ENCODE results near the gene CNBD2. TPM values are rescaled to one million over a fixed set of nuclear protein-coding genes. Genes with fewer than 3 reads are reported as not detected.
"Not testable (repeated sequence)": the region's sequence is repeated elsewhere in the genome, so short reads cannot be mapped to it uniquely, and the experiment has no call there.

The CNBD2 gene
- total RNA-seq, 1 donor from 2014 or later = 5.7 TPM

DNA sequence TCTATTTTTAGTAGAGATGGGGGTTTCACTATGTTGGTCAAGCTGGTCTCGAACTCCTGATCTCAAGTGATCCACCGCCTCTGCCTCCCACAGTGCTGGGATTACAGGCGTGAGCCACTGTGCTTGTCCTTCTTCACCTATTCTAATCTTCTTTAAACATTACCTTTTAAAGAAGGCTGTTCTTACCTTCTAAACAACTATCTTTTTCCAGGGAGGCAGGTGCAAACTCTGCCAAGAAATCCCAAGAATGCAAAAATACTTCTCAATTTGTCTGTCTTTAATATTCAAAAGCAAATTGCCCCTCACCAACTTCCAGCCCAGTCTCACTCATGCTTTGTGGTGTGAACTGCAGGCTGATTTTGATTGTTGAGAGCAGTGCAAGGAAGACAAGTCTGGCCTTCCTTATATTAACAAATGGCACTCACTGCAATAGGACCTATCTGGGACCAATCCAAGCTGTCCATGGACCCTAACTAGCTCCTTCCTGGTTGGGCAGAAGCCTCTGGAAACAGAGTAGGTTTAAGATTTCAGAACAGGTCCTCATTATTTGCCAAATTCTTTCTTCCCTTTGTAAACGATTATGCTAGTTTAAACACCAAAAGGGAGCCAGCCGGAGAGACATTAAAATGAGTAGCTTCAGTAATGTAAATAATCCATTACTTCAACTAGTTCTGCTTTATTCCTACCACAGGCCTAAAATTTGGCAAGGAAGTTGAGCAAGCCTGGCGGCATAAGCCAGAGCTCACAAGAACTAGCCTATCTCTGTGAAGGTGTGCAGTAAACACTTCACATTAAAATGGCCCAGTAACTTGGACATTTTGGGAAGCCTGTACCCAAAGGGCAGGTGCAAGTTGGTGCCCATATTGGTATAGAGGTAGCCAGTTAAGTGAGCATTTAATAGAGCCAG is 15.7 kb upstream of the CNBD2 start:
- TF ChIP-seq, protein P1, sequence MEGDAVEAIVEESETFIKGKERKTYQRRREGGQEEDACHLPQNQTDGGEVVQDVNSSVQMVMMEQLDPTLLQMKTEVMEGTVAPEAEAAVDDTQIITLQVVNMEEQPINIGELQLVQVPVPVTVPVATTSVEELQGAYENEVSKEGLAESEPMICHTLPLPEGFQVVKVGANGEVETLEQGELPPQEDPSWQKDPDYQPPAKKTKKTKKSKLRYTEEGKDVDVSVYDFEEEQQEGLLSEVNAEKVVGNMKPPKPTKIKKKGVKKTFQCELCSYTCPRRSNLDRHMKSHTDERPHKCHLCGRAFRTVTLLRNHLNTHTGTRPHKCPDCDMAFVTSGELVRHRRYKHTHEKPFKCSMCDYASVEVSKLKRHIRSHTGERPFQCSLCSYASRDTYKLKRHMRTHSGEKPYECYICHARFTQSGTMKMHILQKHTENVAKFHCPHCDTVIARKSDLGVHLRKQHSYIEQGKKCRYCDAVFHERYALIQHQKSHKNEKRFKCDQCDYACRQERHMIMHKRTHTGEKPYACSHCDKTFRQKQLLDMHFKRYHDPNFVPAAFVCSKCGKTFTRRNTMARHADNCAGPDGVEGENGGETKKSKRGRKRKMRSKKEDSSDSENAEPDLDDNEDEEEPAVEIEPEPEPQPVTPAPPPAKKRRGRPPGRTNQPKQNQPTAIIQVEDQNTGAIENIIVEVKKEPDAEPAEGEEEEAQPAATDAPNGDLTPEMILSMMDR (conservative IDR thresholded peaks at IDR 0.05) = no peak
- Mint-ChIP-seq H3K9me3 (peaks cover 5% of the 10 kb centered on the region), H3K4me3 (peak overlapping the region; percentile 100)

DNA sequence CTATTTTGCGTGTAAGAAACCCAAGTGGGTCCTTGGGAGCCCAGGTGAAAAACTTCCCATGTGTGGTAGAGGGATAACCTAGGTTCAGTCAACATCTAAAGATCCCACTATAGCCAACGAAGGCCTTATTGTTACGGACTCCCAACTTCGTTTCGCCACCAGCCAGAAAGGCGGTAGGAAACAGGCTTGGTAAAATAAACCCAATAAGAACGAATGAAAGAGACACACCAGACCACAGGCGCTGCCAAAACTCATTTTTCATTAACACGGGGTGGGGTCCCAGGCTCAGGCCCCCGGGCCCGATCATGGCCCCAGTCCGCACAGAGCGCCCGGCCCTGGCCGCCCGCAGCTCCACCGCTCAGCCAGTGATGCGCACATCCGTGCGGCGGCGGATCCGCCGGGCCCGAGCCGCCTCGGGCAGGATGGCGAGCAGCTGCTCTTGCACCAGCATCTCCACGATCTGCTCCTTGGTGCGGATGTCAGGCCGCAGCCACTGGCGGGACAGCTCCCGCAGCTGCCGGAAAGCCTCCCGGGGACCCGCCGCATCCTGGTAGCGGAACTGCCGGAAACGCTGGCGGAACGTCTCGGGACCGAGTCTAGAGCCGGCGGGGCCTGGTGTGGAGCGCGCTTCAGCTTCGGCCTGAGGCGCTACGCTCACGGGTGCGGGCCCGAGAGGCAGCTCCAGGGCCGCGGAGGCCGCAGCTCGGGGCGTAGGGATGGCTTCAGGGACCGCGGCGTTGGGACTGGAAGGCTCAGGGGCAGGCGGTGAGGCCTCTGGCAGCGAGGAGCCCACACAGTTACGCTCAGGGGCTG is 14.8 kb upstream of the CNBD2 start:
- Mint-ChIP-seq H3K27me3 (no peaks in the 10 kb centered on the region), H3K9me3 (peaks cover 5% of the 10 kb centered on the region), H3K4me1 (ENCODE audit: unreplicated experiment) (peaks cover 9% of the 10 kb centered on the region), H3K36me3 (peaks cover 17% of the 10 kb centered on the region), H3K27ac (peak overlapping the region; percentile 99), H3K4me3 (peak overlapping the region; percentile 100)
- TF ChIP-seq, protein P1 (conservative IDR thresholded peaks at IDR 0.05) = no peak
- DNase-seq (ENCODE audit: extremely low spot score, unreplicated experiment) = peak; percentile 77

More for the DNA sequence above, 15.7 kb upstream of the CNBD2 start:
- H3K27ac Mint-ChIP-seq = peak overlapping the region; percentile 99
- peaks cover 9% of the 10 kb centered on the region for H3K4me1 Mint-ChIP-seq (ENCODE audit: unreplicated experiment)
- peaks cover 17% of the 10 kb centered on the region for H3K36me3 Mint-ChIP-seq
- H3K27me3 Mint-ChIP-seq = no peaks in the 10 kb centered on the region
- DNase-seq (ENCODE audit: extremely low spot score, unreplicated experiment) = no peak

DNA sequence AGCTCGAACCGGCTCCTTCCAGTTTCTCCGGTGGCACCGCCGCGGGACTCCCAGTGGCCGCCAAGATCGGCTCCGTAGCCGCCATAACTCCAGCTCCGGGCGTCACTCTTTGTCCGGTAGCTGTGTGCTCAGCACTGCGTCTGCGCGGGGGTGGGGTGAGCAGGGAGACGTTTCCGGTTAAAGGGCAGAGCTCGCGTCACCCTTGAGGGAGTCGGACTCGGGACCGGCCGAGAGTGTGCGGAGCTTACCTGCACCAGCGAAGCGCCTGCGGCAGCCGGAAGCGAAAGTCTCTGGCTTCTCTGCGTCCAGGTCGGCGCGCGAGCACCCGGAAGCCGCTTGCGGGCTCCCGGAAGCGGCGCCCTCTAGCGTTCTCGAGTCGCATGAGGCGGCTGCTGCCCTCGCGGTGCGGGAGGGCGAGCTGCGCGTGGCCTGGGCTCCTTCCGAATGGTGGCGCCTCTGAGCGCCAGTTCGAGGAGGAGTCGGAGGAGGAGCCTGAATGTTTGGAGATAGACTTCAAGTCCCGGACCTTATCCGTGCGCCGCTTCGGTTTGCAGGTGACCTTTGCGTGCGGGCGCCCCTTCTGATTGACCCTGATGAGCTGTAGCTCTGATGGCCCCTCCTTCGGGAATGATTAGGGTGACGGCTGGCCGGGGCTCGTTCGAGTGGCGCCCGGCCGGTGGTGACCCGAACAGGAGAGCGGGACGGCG is 14.0 kb upstream of the CNBD2 start, which contains the start of gene SCAND1:
SCAND1 (minus strand) TSS at position 303 of the 707 bp plus-strand sequence; CDS start at position 85, 218 bp downstream.
- peaks cover 13% of the 10 kb centered on the region for H3K36me3 Mint-ChIP-seq
- peaks cover 5% of the 10 kb centered on the region for H3K9me3 Mint-ChIP-seq
- TF ChIP-seq, protein P1 (conservative IDR thresholded peaks at IDR 0.05) = peak; percentile 98
- H3K4me3 Mint-ChIP-seq = peak within 1 kb of the TSS; percentile 100
- DNase-seq (ENCODE audit: extremely low spot score, unreplicated experiment) = peak; percentile 97
- no peaks in the 10 kb centered on the region for H3K27me3 Mint-ChIP-seq
- H3K4me1 Mint-ChIP-seq (ENCODE audit: unreplicated experiment) = peaks cover 9% of the 10 kb centered on the region
- peak within 1 kb of the TSS; percentile 99 for H3K27ac Mint-ChIP-seq

DNA sequence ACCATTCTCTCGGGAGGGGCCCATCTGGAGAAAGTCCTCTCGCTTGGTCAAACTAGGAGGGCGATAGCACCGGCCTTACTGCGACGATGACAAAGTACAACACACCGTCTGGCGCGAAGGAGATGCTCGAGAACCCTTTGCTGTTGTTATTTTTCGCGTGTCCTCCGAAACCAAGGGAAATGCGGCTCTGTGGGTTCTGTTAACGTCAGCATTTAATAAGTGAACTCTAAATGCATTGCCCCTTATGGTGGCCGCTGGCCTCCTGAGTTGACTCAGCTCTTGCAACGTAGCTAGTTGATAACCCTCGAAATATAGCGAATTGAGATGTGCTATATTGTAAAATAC is 13.5 kb upstream of the CNBD2 start:
- H3K36me3 Mint-ChIP-seq = peaks cover 13% of the 10 kb centered on the region
- peak overlapping the region; percentile 100 for H3K4me3 Mint-ChIP-seq
- TF ChIP-seq, protein P1 (conservative IDR thresholded peaks at IDR 0.05) = no peak
- peak overlapping the region; percentile 99 for H3K27ac Mint-ChIP-seq
- peaks cover 9% of the 10 kb centered on the region for H3K4me1 Mint-ChIP-seq (ENCODE audit: unreplicated experiment)
- H3K9me3 Mint-ChIP-seq = peaks cover 5% of the 10 kb centered on the region
- no peaks in the 10 kb centered on the region for H3K27me3 Mint-ChIP-seq
- no peak for DNase-seq (ENCODE audit: extremely low spot score, unreplicated experiment)

DNA sequence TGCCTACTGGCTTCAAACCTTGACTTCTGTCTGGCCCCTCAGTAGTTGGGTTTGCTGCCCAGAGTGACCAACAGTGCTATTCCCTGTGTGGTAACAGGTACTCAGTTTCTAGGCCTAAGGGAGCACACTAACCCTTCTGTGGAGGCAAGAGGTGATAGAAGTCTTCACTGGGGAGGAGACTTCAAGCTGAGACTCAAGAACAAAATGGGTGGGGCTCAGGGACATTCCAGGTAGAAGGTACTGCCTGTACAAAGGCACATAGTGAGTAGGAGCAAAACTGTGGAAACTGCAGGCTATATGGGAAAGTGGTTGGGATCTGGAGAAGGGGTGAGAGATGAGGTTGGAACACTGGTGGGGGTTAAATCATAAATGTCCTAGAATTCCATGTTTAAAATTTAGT is 11.8 kb upstream of the CNBD2 start:
- H3K36me3 Mint-ChIP-seq = peaks cover 13% of the 10 kb centered on the region
- H3K4me3 Mint-ChIP-seq = peak overlapping the region; percentile 68
- TF ChIP-seq, protein P1 (conservative IDR thresholded peaks at IDR 0.05) = no peak
- no peaks in the 10 kb centered on the region for H3K27me3 Mint-ChIP-seq
- H3K4me1 Mint-ChIP-seq (ENCODE audit: unreplicated experiment) = peaks cover 9% of the 10 kb centered on the region
- peak overlapping the region; percentile 76 for H3K27ac Mint-ChIP-seq
- peaks cover 5% of the 10 kb centered on the region for H3K9me3 Mint-ChIP-seq
- DNase-seq (ENCODE audit: extremely low spot score, unreplicated experiment) = no peak

DNA sequence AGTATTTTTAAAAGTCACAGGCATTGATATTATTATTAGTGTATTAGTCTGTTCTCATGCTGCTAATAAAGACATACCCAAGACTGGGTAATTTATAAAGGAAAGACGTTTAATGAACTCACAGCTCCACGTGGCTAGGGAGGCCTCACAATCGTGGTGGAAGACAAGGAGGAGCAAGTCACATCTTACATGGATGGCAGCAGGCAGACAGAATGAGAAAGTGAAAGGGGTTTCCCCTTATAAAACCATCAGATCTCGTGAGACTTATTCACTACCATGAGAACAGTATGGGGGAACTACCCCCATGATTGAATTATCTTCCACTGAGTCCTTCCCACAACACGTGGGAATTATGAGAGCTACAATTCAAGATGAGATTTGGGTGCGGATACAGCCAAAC is 9.1 kb upstream of the CNBD2 start:
- H3K9me3 Mint-ChIP-seq; H3K36me3 Mint-ChIP-seq; H3K4me3 Mint-ChIP-seq; DNase-seq (ENCODE audit: extremely low spot score, unreplicated experiment); H3K27me3 Mint-ChIP-seq; H3K4me1 Mint-ChIP-seq (ENCODE audit: unreplicated experiment); H3K27ac Mint-ChIP-seq: not testable (repeated sequence)

Measured in type B pancreatic cell (in vitro differentiated cells).